ENCODE measurements around the gene ITGA5.

Gene ITGA5

GRCh38 chr12:54419088-54419887 lies at the start of gene ITGA5:
Gene ITGA5 (minus strand): TSS chr12:54419266. CDS start chr12:54419198, 68 bp downstream.
- no peak for DNase-seq (ENCODE audit: low read depth)
- no peak for TF ChIP-seq CTCF (IDR thresholded peaks at IDR 0.05; ENCODE audit: insufficient read depth, low read depth, low read length, missing control alignments)
- peak within 1 kb of the TSS; percentile 38 for H3K4me3 ChIP-seq (ENCODE audit: low read depth, low read length)

- no peak overlapping the region for H3K4me3 ChIP-seq (ENCODE audit: low read depth, low read length)
- DNase-seq (ENCODE audit: low read depth), result no peak
- no peak for TF ChIP-seq CTCF (IDR thresholded peaks at IDR 0.05; ENCODE audit: insufficient read depth, low read depth, low read length, missing control alignments)
Observed at GRCh38 chr12:54465857-54466523, 46.9 kb upstream of the ITGA5 start.

GRCh38 chr12:54463484-54463883 lies 44.4 kb upstream of the ITGA5 start:
- DNase-seq (ENCODE audit: low read depth), result no peak
- no peak for TF ChIP-seq CTCF (IDR thresholded peaks at IDR 0.05; ENCODE audit: insufficient read depth, low read depth, low read length, missing control alignments)
- no peak overlapping the region for H3K4me3 ChIP-seq (ENCODE audit: low read depth, low read length)

- no peak for TF ChIP-seq CTCF (IDR thresholded peaks at IDR 0.05; ENCODE audit: insufficient read depth, low read depth, low read length, missing control alignments)
- DNase-seq (ENCODE audit: low read depth), result no peak
- no peak overlapping the region for H3K4me3 ChIP-seq (ENCODE audit: low read depth, low read length)
Observed at GRCh38 chr12:54463034-54463433, 44.0 kb upstream of the ITGA5 start.

- TF ChIP-seq CTCF (IDR thresholded peaks at IDR 0.05; ENCODE audit: insufficient read depth, low read depth, low read length, missing control alignments), result no peak
- H3K4me3 ChIP-seq (ENCODE audit: low read depth, low read length), result no peak overlapping the region
- DNase-seq (ENCODE audit: low read depth), result no peak
Observed at GRCh38 chr12:54460317-54460923, 41.4 kb upstream of the ITGA5 start.

- no peak for TF ChIP-seq CTCF (IDR thresholded peaks at IDR 0.05; ENCODE audit: insufficient read depth, low read depth, low read length, missing control alignments)
- H3K4me3 ChIP-seq (ENCODE audit: low read depth, low read length), result no peak overlapping the region
- no peak for DNase-seq (ENCODE audit: low read depth)
Observed at GRCh38 chr12:54459355-54459754, 40.3 kb upstream of the ITGA5 start.
